GM12878 (cell line): ENCODE measurements around the gene CPNE6. TPM values are rescaled to one million over a fixed set of nuclear protein-coding genes. Genes with fewer than 3 reads are reported as not detected.

ENCODE experiments used
- EZH2 ChIP-seq: IDR thresholded peaks from 2 replicates; pipeline ENCODE4 v1.6.1; 2012; ENCODE audit warnings: low read depth, mild to moderate bottlenecking, control low read depth, inconsistent platforms, low read length, borderline replicate concordance; ENCODE audit not compliant: control insufficient read depth
- IRF4 ChIP-seq: IDR thresholded peaks from 2 replicates; pipeline ENCODE4 v1.6.1; 2011; ENCODE audit warnings: low read depth, low read length
- MEF2B ChIP-seq: fragments of 450-650 bp; IDR thresholded peaks from 2 replicates; pipeline ENCODE4 v1.6.1; 2018; ENCODE audit warnings: mild to moderate bottlenecking, moderate library complexity; ENCODE audit not compliant: partially characterized antibody, poor library complexity, severe bottlenecking
- polyA plus RNA-seq, 11 experiments: library from polyadenylated mRNA; depleted of rRNA in 4 of 11; unstranded in 6 of 11; stranded (reverse) in 5 of 11; fragments of >200 nt; fragmentation: Nextera tagmentation in 4 of 11; fragmentation: Illumina TruSeq in 1 of 11; extraction: Ambion mirVana in 4 of 11; extraction: Trizol in 1 of 11; gene quantifications; 1 replicate in 1 of 11; 2 replicates in 10 of 11; pipeline versions ENCODE4 v1.2.1 to v1.2.3, GENCODE V29; 2011 to 2016; ENCODE audit warnings: inconsistent platforms in 2 of 11, missing spikeins in 2 of 11, low read depth in 1 of 11
- total RNA-seq, 4 experiments: library from RNA; depleted of rRNA in 3 of 4; stranded (reverse); fragments of >200 nt in 3 of 4; fragmentation: Illumina TruSeq in 1 of 4; extraction: Trizol in 1 of 4; gene quantifications; 2 replicates each; pipeline versions ENCODE4 v1.2.1 to v1.2.3, GENCODE V29; 2013 to 2021
- TF ChIP-seq, protein P1 (sequence below): fragments of 450-650 bp; IDR thresholded peaks from 2 replicates; pipeline ENCODE4 v1.6.1; 2017; ENCODE audit warnings: borderline replicate concordance
- TF ChIP-seq, protein P2 (sequence below): fragments of 450-650 bp; IDR thresholded peaks from 2 replicates; pipeline ENCODE4 v1.6.1; 2017; ENCODE audit warnings: mild to moderate bottlenecking, moderate library complexity
- TF ChIP-seq, protein P3 (sequence below): fragments of 450-650 bp; IDR thresholded peaks from 2 replicates; pipeline ENCODE4 v1.6.1; 2017; ENCODE audit warnings: mild to moderate bottlenecking, moderate library complexity

The CPNE6 gene
- total and polyA plus RNA-seq, 10 of the 15 experiments (the other 5 are each of a cell fraction or from before 2014, with no cell fraction given) = 0.06 to 0.43 (median 0.18) TPM; not detected in 3

DNA sequence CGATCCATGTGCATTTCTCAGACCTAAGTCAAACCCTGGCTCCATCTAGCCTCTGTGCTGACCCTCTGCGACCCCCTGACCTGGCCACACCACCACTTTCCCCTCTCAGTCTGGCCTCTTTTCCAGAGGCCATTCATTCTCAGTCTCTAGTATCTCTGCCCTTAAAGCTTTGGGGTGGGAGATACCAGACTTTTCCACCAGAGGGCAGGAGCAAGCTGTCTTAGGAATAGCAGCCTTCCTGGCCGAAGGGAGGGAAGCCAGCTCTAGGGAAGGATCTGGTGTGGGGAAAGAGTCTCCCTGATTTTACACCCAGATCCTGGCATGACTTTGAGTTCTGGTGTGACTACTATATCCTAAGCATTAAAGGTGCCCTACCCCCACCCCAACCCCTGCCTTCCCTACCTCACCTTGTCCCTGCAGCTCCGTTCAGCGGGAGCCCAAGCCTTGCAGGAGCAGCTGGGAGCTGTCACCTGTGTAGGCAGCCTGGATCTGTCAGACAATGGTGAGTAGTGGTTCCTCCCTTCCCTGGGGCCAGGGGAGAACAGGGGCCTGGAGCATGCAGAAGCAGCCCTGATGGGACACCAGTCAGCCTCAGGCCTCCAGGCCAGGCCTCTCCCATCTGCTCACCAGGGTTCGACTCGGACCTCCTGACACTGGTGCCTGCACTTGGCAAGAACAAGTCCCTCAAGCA is 13.0 kb upstream of the CPNE6 start (continued):
- TF ChIP-seq MEF2B = no peak
- TF ChIP-seq IRF4 = no peak
- TF ChIP-seq EZH2 = no peak
- TF ChIP-seq, protein P1, sequence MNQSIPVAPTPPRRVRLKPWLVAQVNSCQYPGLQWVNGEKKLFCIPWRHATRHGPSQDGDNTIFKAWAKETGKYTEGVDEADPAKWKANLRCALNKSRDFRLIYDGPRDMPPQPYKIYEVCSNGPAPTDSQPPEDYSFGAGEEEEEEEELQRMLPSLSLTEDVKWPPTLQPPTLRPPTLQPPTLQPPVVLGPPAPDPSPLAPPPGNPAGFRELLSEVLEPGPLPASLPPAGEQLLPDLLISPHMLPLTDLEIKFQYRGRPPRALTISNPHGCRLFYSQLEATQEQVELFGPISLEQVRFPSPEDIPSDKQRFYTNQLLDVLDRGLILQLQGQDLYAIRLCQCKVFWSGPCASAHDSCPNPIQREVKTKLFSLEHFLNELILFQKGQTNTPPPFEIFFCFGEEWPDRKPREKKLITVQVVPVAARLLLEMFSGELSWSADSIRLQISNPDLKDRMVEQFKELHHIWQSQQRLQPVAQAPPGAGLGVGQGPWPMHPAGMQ = no peak
- TF ChIP-seq, protein P2, sequence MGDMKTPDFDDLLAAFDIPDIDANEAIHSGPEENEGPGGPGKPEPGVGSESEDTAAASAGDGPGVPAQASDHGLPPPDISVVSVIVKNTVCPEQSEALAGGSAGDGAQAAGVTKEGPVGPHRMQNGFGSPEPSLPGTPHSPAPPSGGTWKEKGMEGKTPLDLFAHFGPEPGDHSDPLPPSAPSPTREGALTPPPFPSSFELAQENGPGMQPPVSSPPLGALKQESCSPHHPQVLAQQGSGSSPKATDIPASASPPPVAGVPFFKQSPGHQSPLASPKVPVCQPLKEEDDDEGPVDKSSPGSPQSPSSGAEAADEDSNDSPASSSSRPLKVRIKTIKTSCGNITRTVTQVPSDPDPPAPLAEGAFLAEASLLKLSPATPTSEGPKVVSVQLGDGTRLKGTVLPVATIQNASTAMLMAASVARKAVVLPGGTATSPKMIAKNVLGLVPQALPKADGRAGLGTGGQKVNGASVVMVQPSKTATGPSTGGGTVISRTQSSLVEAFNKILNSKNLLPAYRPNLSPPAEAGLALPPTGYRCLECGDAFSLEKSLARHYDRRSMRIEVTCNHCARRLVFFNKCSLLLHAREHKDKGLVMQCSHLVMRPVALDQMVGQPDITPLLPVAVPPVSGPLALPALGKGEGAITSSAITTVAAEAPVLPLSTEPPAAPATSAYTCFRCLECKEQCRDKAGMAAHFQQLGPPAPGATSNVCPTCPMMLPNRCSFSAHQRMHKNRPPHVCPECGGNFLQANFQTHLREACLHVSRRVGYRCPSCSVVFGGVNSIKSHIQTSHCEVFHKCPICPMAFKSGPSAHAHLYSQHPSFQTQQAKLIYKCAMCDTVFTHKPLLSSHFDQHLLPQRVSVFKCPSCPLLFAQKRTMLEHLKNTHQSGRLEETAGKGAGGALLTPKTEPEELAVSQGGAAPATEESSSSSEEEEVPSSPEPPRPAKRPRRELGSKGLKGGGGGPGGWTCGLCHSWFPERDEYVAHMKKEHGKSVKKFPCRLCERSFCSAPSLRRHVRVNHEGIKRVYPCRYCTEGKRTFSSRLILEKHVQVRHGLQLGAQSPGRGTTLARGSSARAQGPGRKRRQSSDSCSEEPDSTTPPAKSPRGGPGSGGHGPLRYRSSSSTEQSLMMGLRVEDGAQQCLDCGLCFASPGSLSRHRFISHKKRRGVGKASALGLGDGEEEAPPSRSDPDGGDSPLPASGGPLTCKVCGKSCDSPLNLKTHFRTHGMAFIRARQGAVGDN = no peak
- TF ChIP-seq, protein P3, sequence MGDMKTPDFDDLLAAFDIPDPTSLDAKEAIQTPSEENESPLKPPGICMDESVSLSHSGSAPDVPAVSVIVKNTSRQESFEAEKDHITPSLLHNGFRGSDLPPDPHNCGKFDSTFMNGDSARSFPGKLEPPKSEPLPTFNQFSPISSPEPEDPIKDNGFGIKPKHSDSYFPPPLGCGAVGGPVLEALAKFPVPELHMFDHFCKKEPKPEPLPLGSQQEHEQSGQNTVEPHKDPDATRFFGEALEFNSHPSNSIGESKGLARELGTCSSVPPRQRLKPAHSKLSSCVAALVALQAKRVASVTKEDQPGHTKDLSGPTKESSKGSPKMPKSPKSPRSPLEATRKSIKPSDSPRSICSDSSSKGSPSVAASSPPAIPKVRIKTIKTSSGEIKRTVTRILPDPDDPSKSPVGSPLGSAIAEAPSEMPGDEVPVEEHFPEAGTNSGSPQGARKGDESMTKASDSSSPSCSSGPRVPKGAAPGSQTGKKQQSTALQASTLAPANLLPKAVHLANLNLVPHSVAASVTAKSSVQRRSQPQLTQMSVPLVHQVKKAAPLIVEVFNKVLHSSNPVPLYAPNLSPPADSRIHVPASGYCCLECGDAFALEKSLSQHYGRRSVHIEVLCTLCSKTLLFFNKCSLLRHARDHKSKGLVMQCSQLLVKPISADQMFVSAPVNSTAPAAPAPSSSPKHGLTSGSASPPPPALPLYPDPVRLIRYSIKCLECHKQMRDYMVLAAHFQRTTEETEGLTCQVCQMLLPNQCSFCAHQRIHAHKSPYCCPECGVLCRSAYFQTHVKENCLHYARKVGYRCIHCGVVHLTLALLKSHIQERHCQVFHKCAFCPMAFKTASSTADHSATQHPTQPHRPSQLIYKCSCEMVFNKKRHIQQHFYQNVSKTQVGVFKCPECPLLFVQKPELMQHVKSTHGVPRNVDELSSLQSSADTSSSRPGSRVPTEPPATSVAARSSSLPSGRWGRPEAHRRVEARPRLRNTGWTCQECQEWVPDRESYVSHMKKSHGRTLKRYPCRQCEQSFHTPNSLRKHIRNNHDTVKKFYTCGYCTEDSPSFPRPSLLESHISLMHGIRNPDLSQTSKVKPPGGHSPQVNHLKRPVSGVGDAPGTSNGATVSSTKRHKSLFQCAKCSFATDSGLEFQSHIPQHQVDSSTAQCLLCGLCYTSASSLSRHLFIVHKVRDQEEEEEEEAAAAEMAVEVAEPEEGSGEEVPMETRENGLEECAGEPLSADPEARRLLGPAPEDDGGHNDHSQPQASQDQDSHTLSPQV = 0 out of 2 replicates have a peak, but pooled peaks have one; percentile 35
